ENCODE measurements around the gene EPSTI1.

EPSTI1 gene

GRCh38 chr13:42999491-42999890, 7.5 kb upstream of the EPSTI1 start:
- Histone ChIP-seq H2AFZ (ENCODE audit: insufficient read depth, low read length, poor library complexity) (no peak overlapping the region), H2AK5ac (ENCODE audit: low read length) (peak overlapping the region; percentile 35), H3K36me3 (ENCODE audit: control insufficient read depth in 1 of 2, insufficient read depth in 2 of 2, low read length in 2 of 2) (no peaks in the 10 kb centered on the region), H4K91ac (ENCODE audit: low read depth, low read length) (peak overlapping the region; percentile 90), H2BK12ac (ENCODE audit: low read length) (peak overlapping the region; percentile 100), H3K9ac (ENCODE audit: low read length) (no peak overlapping the region), H3K4ac (ENCODE audit: low read depth, low read length) (peak overlapping the region; percentile 41), H2BK5ac (ENCODE audit: low read depth, low read length, poor library complexity) (peak overlapping the region; percentile 86), H2BK120ac (ENCODE audit: insufficient read depth, low read length, poor library complexity) (peak overlapping the region; percentile 91), H3K14ac (ENCODE audit: low read length) (peak overlapping the region; percentile 87), H3K23ac (ENCODE audit: low read length) (no peak overlapping the region), H4K12ac (ENCODE audit: low read depth, low read length) (no peak overlapping the region), H3K4me1 (ENCODE audit: control insufficient read depth in 1 of 2, insufficient read depth in 2 of 2, low read length in 2 of 2) (peaks cover 9 to 12% of the 10 kb centered on the region in 2 experiments), H3K18ac (ENCODE audit: low read length) (peak overlapping the region; percentile 91), H3K4me3 (ENCODE audit: low read depth, low read length) (no peak overlapping the region), H4K8ac (ENCODE audit: low read depth, low read length) (peak overlapping the region; percentile 74), H3K9me3 (ENCODE audit: insufficient read depth, low read depth, low read length) (no peaks in the 10 kb centered on the region), H3K27ac (ENCODE audit: low read depth, low read length) (peak overlapping the region; percentile 83), H3K79me2 (ENCODE audit: control insufficient read depth, insufficient read depth, low read length, poor library complexity) (no peaks in the 10 kb centered on the region), H3K27me3 (ENCODE audit: insufficient read depth, low read length) (no peaks in the 10 kb centered on the region), H3K79me1 (ENCODE audit: low read length) (peaks cover 30% of the 10 kb centered on the region), H3K4me2 (ENCODE audit: low read length) (no peak overlapping the region)
- DNase-seq, result no peak
- no CpG with 5 or more reads among the region's 2 CpGs for WGBS (ENCODE audit: extremely low coverage, insufficient coverage, insufficient read length)

DNA sequence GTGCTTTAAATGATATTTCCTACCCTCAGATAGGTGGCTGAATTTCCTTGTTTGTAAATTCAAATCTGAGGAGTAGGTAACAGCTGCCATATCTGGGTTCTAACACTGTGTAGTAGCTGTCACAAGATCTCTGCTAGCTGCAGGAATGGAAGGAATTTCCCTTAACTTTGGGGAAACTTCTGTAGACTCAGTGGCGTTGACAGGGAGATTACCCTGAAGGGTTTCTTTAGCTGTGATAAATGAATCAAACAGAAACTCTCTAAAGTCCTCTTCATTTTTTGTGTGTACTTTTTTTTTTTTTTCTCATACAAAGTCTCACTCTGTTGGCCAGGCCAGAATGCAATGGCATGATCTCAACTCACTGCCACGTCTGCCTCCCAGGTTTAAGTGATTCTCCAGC, 5.3 kb upstream of the EPSTI1 start:
- no CpG with 5 or more reads among the region's 2 CpGs for WGBS (ENCODE audit: extremely low coverage, insufficient coverage, insufficient read length)
- no peak for DNase-seq
- Histone ChIP-seq H4K12ac (ENCODE audit: low read depth, low read length) (no peak overlapping the region), H2AFZ (ENCODE audit: insufficient read depth, low read length, poor library complexity) (no peak overlapping the region), H3K9me3 (ENCODE audit: insufficient read depth, low read depth, low read length) (no peaks in the 10 kb centered on the region), H4K8ac (ENCODE audit: low read depth, low read length) (no peak overlapping the region), H3K4ac (ENCODE audit: low read depth, low read length) (no peak overlapping the region), H3K36me3 (ENCODE audit: control insufficient read depth in 1 of 2, insufficient read depth in 2 of 2, low read length in 2 of 2) (no peaks in the 10 kb centered on the region), H3K27ac (ENCODE audit: low read depth, low read length) (peak overlapping the region; percentile 77), H3K79me2 (ENCODE audit: control insufficient read depth, insufficient read depth, low read length, poor library complexity) (no peaks in the 10 kb centered on the region), H2AK5ac (ENCODE audit: low read length) (no peak overlapping the region), H3K9ac (ENCODE audit: low read length) (no peak overlapping the region), H2BK5ac (ENCODE audit: low read depth, low read length, poor library complexity) (peak overlapping the region; percentile 81), H3K79me1 (ENCODE audit: low read length) (peaks cover 23% of the 10 kb centered on the region), H3K23ac (ENCODE audit: low read length) (no peak overlapping the region), H4K91ac (ENCODE audit: low read depth, low read length) (peak overlapping the region; percentile 76), H2BK120ac (ENCODE audit: insufficient read depth, low read length, poor library complexity) (peak overlapping the region; percentile 93), H3K18ac (ENCODE audit: low read length) (no peak overlapping the region), H3K4me1 (ENCODE audit: control insufficient read depth in 1 of 2, insufficient read depth in 2 of 2, low read length in 2 of 2) (peaks cover 9 to 10% of the 10 kb centered on the region in 2 experiments), H3K4me2 (ENCODE audit: low read length) (no peak overlapping the region), H2BK12ac (ENCODE audit: low read length) (peak overlapping the region; percentile 96), H3K14ac (ENCODE audit: low read length) (no peak overlapping the region), H3K4me3 (ENCODE audit: low read depth, low read length) (no peak overlapping the region), H3K27me3 (ENCODE audit: insufficient read depth, low read length) (no peaks in the 10 kb centered on the region)

- no peak overlapping the region for H3K4me3 ChIP-seq (ENCODE audit: low read depth, low read length)
These were observed 4.5 kb upstream of the EPSTI1 start for GRCh38 chr13:42996584-42996983.

GRCh38 chr13:42994878-42995277, 2.8 kb upstream of the EPSTI1 start:
- no peak overlapping the region for H3K23ac ChIP-seq (ENCODE audit: low read length)
- no CpG with 5 or more reads among the region's 1 CpG for WGBS (ENCODE audit: extremely low coverage, insufficient coverage, insufficient read length)
- H3K36me3 ChIP-seq (ENCODE audit: control insufficient read depth in 1 of 2, insufficient read depth in 2 of 2, low read length in 2 of 2), result no peaks in the 10 kb centered on the region
- H2BK12ac ChIP-seq (ENCODE audit: low read length), result no peak overlapping the region
- no peak overlapping the region for H2BK5ac ChIP-seq (ENCODE audit: low read depth, low read length, poor library complexity)
- peak in 1 of 2 donors; percentile 74 for DNase-seq
- no peak overlapping the region for H2AFZ ChIP-seq (ENCODE audit: insufficient read depth, low read length, poor library complexity)
- H4K91ac ChIP-seq (ENCODE audit: low read depth, low read length), result peak overlapping the region; percentile 76
- peaks cover 3% of the 10 kb centered on the region for H3K79me2 ChIP-seq (ENCODE audit: control insufficient read depth, insufficient read depth, low read length, poor library complexity)
- H3K27ac ChIP-seq (ENCODE audit: low read depth, low read length), result no peak overlapping the region
- H3K4me1 ChIP-seq (ENCODE audit: control insufficient read depth in 1 of 2, insufficient read depth in 2 of 2, low read length in 2 of 2), result peaks cover 16 to 20% of the 10 kb centered on the region in 2 experiments
- H3K18ac ChIP-seq (ENCODE audit: low read length), result no peak overlapping the region
- no peaks in the 10 kb centered on the region for H3K9me3 ChIP-seq (ENCODE audit: insufficient read depth, low read depth, low read length)
- H3K4me2 ChIP-seq (ENCODE audit: low read length), result no peak overlapping the region
- H3K79me1 ChIP-seq (ENCODE audit: low read length), result peaks cover 31% of the 10 kb centered on the region
- no peak overlapping the region for H3K4me3 ChIP-seq (ENCODE audit: low read depth, low read length)
- peak overlapping the region; percentile 31 for H2BK120ac ChIP-seq (ENCODE audit: insufficient read depth, low read length, poor library complexity)
- H3K27me3 ChIP-seq (ENCODE audit: insufficient read depth, low read length), result no peaks in the 10 kb centered on the region
- H4K12ac ChIP-seq (ENCODE audit: low read depth, low read length), result no peak overlapping the region
- no peak overlapping the region for H4K8ac ChIP-seq (ENCODE audit: low read depth, low read length)
- H2AK5ac ChIP-seq (ENCODE audit: low read length), result no peak overlapping the region
- no peak overlapping the region for H3K14ac ChIP-seq (ENCODE audit: low read length)
- H3K9ac ChIP-seq (ENCODE audit: low read length), result no peak overlapping the region
- H3K4ac ChIP-seq (ENCODE audit: low read depth, low read length), result no peak overlapping the region

More at GRCh38 chr13:42996584-42996983, 4.5 kb upstream of the EPSTI1 start:
- H4K91ac ChIP-seq (ENCODE audit: low read depth, low read length), result no peak overlapping the region
- no peak overlapping the region for H3K9ac ChIP-seq (ENCODE audit: low read length)
- peak; percentile 42 to 97 for DNase-seq
- H3K27ac ChIP-seq (ENCODE audit: low read depth, low read length), result no peak overlapping the region
- no peak overlapping the region for H4K12ac ChIP-seq (ENCODE audit: low read depth, low read length)
- no peak overlapping the region for H3K18ac ChIP-seq (ENCODE audit: low read length)
- H2AFZ ChIP-seq (ENCODE audit: insufficient read depth, low read length, poor library complexity), result no peak overlapping the region
- H3K79me2 ChIP-seq (ENCODE audit: control insufficient read depth, insufficient read depth, low read length, poor library complexity), result peaks cover 3% of the 10 kb centered on the region
- no peak overlapping the region for H2BK5ac ChIP-seq (ENCODE audit: low read depth, low read length, poor library complexity)
- no peak overlapping the region for H3K23ac ChIP-seq (ENCODE audit: low read length)
- no peaks in the 10 kb centered on the region for H3K36me3 ChIP-seq (ENCODE audit: control insufficient read depth in 1 of 2, insufficient read depth in 2 of 2, low read length in 2 of 2)
- no peak overlapping the region for H3K14ac ChIP-seq (ENCODE audit: low read length)
- H2BK120ac ChIP-seq (ENCODE audit: insufficient read depth, low read length, poor library complexity), result no peak overlapping the region
- peaks cover 15 to 16% of the 10 kb centered on the region in 2 experiments for H3K4me1 ChIP-seq (ENCODE audit: control insufficient read depth in 1 of 2, insufficient read depth in 2 of 2, low read length in 2 of 2)
- H3K9me3 ChIP-seq (ENCODE audit: insufficient read depth, low read depth, low read length), result no peaks in the 10 kb centered on the region
- no peak overlapping the region for H2BK12ac ChIP-seq (ENCODE audit: low read length)
- H3K79me1 ChIP-seq (ENCODE audit: low read length), result peaks cover 29% of the 10 kb centered on the region
- H3K4me2 ChIP-seq (ENCODE audit: low read length), result no peak overlapping the region
- H4K8ac ChIP-seq (ENCODE audit: low read depth, low read length), result no peak overlapping the region
- no peaks in the 10 kb centered on the region for H3K27me3 ChIP-seq (ENCODE audit: insufficient read depth, low read length)
- whole genome bisulfite sequencing (ENCODE audit: extremely low coverage, insufficient coverage, insufficient read length), result no CpG with 5 or more reads among the region's 3 CpGs
- H3K4ac ChIP-seq (ENCODE audit: low read depth, low read length), result no peak overlapping the region
- H2AK5ac ChIP-seq (ENCODE audit: low read length), result no peak overlapping the region

Data from trophoblast cell (in vitro differentiated cells and primary cell).